ENCODE results near the gene MED8. TPM values are rescaled to one million over a fixed set of nuclear protein-coding genes. Genes with fewer than 3 reads are reported as not detected.
"Not testable (repeated sequence)": the region's sequence is repeated elsewhere in the genome, so short reads cannot be mapped to it uniquely, and the experiment has no call there.

The MED8 gene
- total RNA-seq, 2 experiments from 2014 or later, result 39.6 to 39.7 TPM

- ChIA-PET POLR2A (interaction anchor here (0.5 kb wide), 1 partner anchor 1886 kb away, joined by 6 read pairs; no protein-coding TSS in a partner anchor), CTCF (no interaction called here)
Observed at GRCh38 chr1:43422995-43423671, 33.5 kb upstream of the MED8 start.

- CTCF ChIA-PET, result no interaction called here
- POLR2A ChIA-PET, result no interaction called here
Observed at GRCh38 chr1:43421976-43422750, 32.6 kb upstream of the MED8 start.

- ChIA-PET CTCF (interaction anchor here (1.0 kb wide), 1 partner anchor 194 kb away, joined by 3 read pairs; no protein-coding TSS in a partner anchor), POLR2A (no interaction called here)
Observed at GRCh38 chr1:43421396-43421795, 31.8 kb upstream of the MED8 start.

GRCh38 chr1:43420874-43421273 lies 31.3 kb upstream of the MED8 start:
- POLR2A ChIA-PET, result no interaction called here

GRCh38 chr1:43419627-43420425 lies 30.2 kb upstream of the MED8 start:
- ChIA-PET POLR2A (no interaction called here), CTCF (no interaction called here)

More at GRCh38 chr1:43420874-43421273, 31.3 kb upstream of the MED8 start:
- CTCF ChIA-PET, result interaction anchor here (1.0 kb wide), 1 partner anchor 194 kb away, joined by 3 read pairs; no protein-coding TSS in a partner anchor

GRCh38 chr1:43418858-43419257 lies 29.3 kb upstream of the MED8 start:
- ChIA-PET CTCF (no interaction called here), POLR2A (no interaction called here)

GRCh38 chr1:43415901-43416300 lies 26.3 kb upstream of the MED8 start:
- ChIA-PET POLR2A (no interaction called here), CTCF (interaction anchor here (3.0 kb wide), 1 partner anchor 188 kb away, joined by 35 read pairs; no protein-coding TSS in a partner anchor)

- ChIA-PET CTCF (interaction anchor here (0.5 to 3.0 kb wide), 9 partner anchors 8 to 347 kb away, joined by 3 to 35 read pairs (median 5); no protein-coding TSS in a partner anchor), POLR2A (interaction anchor here (0.6 kb wide), 1 partner anchor 294 kb away, joined by 3 read pairs; no protein-coding TSS in a partner anchor)
Observed at GRCh38 chr1:43414634-43415223, 25.1 kb upstream of the MED8 start.

GRCh38 chr1:43413426-43413825 lies 23.8 kb upstream of the MED8 start:
- CTCF ChIA-PET, result interaction anchor here (0.9 to 1.3 kb wide), 2 partner anchors 74 to 186 kb away, joined by 3 to 5 read pairs; no protein-coding TSS in a partner anchor
- POLR2A ChIA-PET, result not testable (repeated sequence)

- ChIA-PET CTCF (no interaction called here), POLR2A (no interaction called here)
Observed at GRCh38 chr1:43410571-43410970, 21.0 kb upstream of the MED8 start.

GRCh38 chr1:43405876-43406234 lies 16.3 kb upstream of the MED8 start:
- CTCF ChIA-PET, result interaction anchor here (1.3 kb wide), 1 partner anchor 9 kb away, joined by 3 read pairs; no protein-coding TSS in a partner anchor
- POLR2A ChIA-PET, result interaction anchor here (0.8 kb wide), 1 partner anchor 48 kb away, joined by 3 read pairs; no protein-coding TSS in a partner anchor

GRCh38 chr1:43405219-43405875 lies 15.7 kb upstream of the MED8 start:
- ChIA-PET CTCF (no interaction called here), POLR2A (no interaction called here)

GRCh38 chr1:43404353-43404752 lies 14.8 kb upstream of the MED8 start:
- ChIA-PET POLR2A (no interaction called here), CTCF (no interaction called here)

GRCh38 chr1:43402089-43402865 lies 12.7 kb upstream of the MED8 start:
- ChIA-PET POLR2A (no interaction called here), CTCF (no interaction called here)

- POLR2A ChIA-PET, result not testable (repeated sequence)
- CTCF ChIA-PET, result interaction anchor here (2.9 kb wide), 1 partner anchor 173 kb away, joined by 9 read pairs; no protein-coding TSS in a partner anchor
Observed at GRCh38 chr1:43400441-43400840, 10.8 kb upstream of the MED8 start.

- ChIA-PET CTCF (interaction anchor here (2.9 kb wide), 1 partner anchor 171 kb away, joined by 9 read pairs; no protein-coding TSS in a partner anchor), POLR2A (no interaction called here)
Observed at GRCh38 chr1:43398227-43398626, 8.6 kb upstream of the MED8 start.

GRCh38 chr1:43396059-43396458 lies 6.5 kb upstream of the MED8 start:
- POLR2A ChIA-PET, result no interaction called here
- CTCF ChIA-PET, result no interaction called here

- ChIA-PET POLR2A (no interaction called here), CTCF (no interaction called here)
Observed at GRCh38 chr1:43395523-43395922, 5.9 kb upstream of the MED8 start.
